DND-41 (cell line): ENCODE results near the gene MRPS18A.
"Not testable (repeated sequence)": the region's sequence is repeated elsewhere in the genome, so short reads cannot be mapped to it uniquely, and the experiment has no call there.

Source experiments
- ATAC-seq: fragments of 200-7000 bp; cut with Tn5 transposase; 3 replicates; pipeline ENCODE4 v1.9.1; 2021; ENCODE audit warnings: low read depth; ENCODE audit not compliant: insufficient read depth
- DNase-seq: peaks from one replicate; pipeline ENCODE4 v3.0.0-alpha.2; 2020
- H2AFZ ChIP-seq: 2 replicates; pipeline ENCODE4 v1.6.0; 2012; ENCODE audit warnings: low read depth, low read length
- H3K27ac ChIP-seq: 2 replicates; pipeline ENCODE4 v1.5.1; 2012; ENCODE audit warnings: low read length, inconsistent platforms
- H3K27me3 ChIP-seq: fragments of 200-600 bp; sonication (generic); 2 replicates; pipeline ENCODE4 v1.6.0; 2012; ENCODE audit warnings: low read length, mild to moderate bottlenecking, inconsistent platforms; ENCODE audit not compliant: insufficient read depth, poor library complexity
- H3K36me3 ChIP-seq: 2 replicates; pipeline ENCODE4 v1.5.1; 2012; ENCODE audit warnings: low read length, inconsistent platforms; ENCODE audit not compliant: insufficient read depth
- H3K4me1 ChIP-seq: 2 replicates; pipeline ENCODE4 v1.5.1; 2012; ENCODE audit warnings: mild to moderate bottlenecking, low read length; ENCODE audit not compliant: insufficient read depth
- H3K4me2 ChIP-seq: 2 replicates; pipeline ENCODE4 v1.6.0; 2012; ENCODE audit warnings: mild to moderate bottlenecking, moderate library complexity, low read length, inconsistent platforms; ENCODE audit not compliant: insufficient read depth
- H3K4me3 ChIP-seq, 2 experiments: fragments of 200-600 bp in 1 of 2; shearing (Covaris generic) in 1 of 2; 2 replicates each; pipeline ENCODE4 v1.5.1; 2012 to 2016; ENCODE audit warnings: inconsistent platforms in 2 of 2, low read length in 2 of 2, mild to moderate bottlenecking in 2 of 2, low read depth in 1 of 2, moderate library complexity in 1 of 2
- H3K79me2 ChIP-seq: 2 replicates; pipeline ENCODE4 v1.6.0; 2012; ENCODE audit warnings: low read length, inconsistent platforms; ENCODE audit not compliant: insufficient read depth
- H3K9ac ChIP-seq: 2 replicates; pipeline ENCODE4 v1.6.0; 2012; ENCODE audit warnings: low read depth, mild to moderate bottlenecking, inconsistent platforms, low read length, moderate library complexity
- H3K9me3 ChIP-seq: 2 replicates; pipeline ENCODE4 v1.5.1; 2012; ENCODE audit warnings: low read length, moderate library complexity, mild to moderate bottlenecking, inconsistent platforms; ENCODE audit not compliant: insufficient read depth, severe bottlenecking
- H4K20me1 ChIP-seq: 2 replicates; pipeline ENCODE4 v1.6.0; 2012; ENCODE audit warnings: low read length; ENCODE audit not compliant: insufficient read depth
- EZH2 ChIP-seq: IDR thresholded peaks from 3 replicates; pipeline ENCODE4 v1.6.1; 2012; ENCODE audit warnings: borderline replicate concordance, low read depth, mild to moderate bottlenecking, moderate library complexity, low read length, inconsistent platforms; ENCODE audit not compliant: severe bottlenecking
- TF ChIP-seq, protein P1 (sequence below): IDR thresholded peaks from 2 replicates; pipeline ENCODE4 v1.5.1; 2012; ENCODE audit warnings: borderline replicate concordance, low read length, moderate library complexity, mild to moderate bottlenecking; ENCODE audit not compliant: poor library complexity, severe bottlenecking; ENCODE audit errors: extremely low read depth

MRPS18A gene

DNA sequence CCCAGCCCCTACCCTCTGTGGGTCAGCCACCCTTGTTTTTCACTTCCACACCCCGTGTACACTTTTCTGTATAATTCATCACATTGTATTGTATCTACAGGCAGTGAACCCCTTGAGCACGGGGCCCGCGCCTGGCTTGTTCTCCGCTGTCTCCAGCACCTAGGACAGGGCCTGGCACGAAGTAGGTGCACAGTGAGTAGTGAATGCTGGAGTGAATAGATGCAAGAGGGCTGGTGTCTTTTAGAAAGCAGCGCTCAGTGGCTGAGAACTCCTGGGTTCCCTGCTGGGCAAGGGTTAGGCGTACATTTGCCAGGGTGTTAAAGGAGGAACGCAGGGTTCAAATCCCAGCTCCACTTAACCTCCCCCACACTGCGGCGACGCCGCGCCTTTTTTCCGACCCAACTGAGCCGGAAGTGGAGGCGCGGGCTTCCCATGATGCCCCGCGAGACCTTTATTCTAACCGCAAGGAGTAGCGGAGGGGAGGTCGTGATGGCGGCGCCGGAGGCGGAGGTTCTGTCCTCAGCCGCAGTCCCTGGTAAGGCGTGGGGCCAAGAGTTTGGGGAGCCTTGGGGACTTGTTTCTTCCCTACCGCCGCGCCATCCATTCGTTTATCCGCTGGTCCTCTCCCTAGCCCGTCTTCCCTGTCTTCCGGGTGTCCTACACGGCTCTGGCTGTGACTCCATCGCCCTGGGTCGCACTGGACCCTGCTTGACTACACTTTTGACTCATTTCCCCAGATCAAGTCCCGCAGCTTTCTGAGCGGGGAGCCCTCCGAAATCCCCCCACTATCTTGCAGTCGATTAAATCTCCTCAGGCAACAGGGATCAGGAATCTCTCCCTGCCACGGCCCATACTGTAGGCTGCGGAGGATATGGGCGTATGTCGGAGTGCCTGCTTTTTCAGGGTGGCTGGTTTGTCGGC lies 51.9 kb downstream of the MRPS18A start, which contains the start of gene MAD2L1BP:
Gene MAD2L1BP, plus strand, starts transcription at position 454 of the 921 bp plus-strand sequence. Its CDS starts 36 bp downstream, at position 490.
- ATAC-seq (peak; percentile 85), DNase-seq (peak; percentile 92)
- H3K4me1 ChIP-seq: peaks cover 48% of the 10 kb centered on the region
- peak within 1 kb of the TSS; percentile 76 for H3K9ac ChIP-seq
- peaks cover 50% of the 10 kb centered on the region for H3K79me2 ChIP-seq
- H3K4me3 ChIP-seq: peak within 1 kb of the TSS; percentile 61 to 76
- TF ChIP-seq, protein P1, sequence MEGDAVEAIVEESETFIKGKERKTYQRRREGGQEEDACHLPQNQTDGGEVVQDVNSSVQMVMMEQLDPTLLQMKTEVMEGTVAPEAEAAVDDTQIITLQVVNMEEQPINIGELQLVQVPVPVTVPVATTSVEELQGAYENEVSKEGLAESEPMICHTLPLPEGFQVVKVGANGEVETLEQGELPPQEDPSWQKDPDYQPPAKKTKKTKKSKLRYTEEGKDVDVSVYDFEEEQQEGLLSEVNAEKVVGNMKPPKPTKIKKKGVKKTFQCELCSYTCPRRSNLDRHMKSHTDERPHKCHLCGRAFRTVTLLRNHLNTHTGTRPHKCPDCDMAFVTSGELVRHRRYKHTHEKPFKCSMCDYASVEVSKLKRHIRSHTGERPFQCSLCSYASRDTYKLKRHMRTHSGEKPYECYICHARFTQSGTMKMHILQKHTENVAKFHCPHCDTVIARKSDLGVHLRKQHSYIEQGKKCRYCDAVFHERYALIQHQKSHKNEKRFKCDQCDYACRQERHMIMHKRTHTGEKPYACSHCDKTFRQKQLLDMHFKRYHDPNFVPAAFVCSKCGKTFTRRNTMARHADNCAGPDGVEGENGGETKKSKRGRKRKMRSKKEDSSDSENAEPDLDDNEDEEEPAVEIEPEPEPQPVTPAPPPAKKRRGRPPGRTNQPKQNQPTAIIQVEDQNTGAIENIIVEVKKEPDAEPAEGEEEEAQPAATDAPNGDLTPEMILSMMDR: no peak
- TF ChIP-seq EZH2: no peak
- H3K27me3 ChIP-seq: no peaks in the 10 kb centered on the region
- H4K20me1 ChIP-seq: peaks cover 13% of the 10 kb centered on the region
- peak within 1 kb of the TSS; percentile 64 for H3K4me2 ChIP-seq
- H3K9me3 ChIP-seq: no peaks in the 10 kb centered on the region
- H2AFZ ChIP-seq: peak within 1 kb of the TSS; percentile 81
- H3K27ac ChIP-seq: peak within 1 kb of the TSS; percentile 86
- peaks cover 33% of the 10 kb centered on the region for H3K36me3 ChIP-seq

DNA sequence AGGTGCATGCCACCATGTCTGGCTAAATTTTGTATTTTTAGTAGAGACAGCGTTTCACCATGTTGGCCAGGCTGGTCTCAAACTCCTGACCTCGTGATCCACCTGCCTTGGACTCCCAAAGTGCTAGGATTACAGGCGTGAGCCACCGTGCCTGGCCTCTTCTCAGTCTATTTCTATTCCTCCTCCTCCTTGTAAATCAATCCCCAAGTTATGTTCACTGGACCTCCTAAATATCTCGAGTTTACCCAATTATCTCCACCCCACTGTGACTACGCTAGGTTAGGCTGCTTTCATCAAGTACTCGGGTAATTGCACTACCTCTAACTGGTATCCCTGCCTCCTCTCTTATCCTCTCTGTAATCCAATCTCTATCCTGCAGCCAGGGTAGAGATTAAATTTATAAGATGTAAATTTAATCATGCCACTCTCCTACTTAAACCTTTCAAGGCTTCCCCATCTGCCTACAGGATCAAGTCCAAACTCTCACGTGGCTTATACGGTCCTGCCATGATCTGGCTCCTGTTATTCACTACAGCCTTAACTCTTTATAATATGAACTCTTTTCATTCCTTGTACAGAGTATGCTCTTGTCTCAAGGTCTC lies 52.8 kb downstream of the MRPS18A start:
- H3K79me2 ChIP-seq: peaks cover 42% of the 10 kb centered on the region
- ATAC-seq: no peak
- no peak for TF ChIP-seq EZH2
- TF ChIP-seq, protein P1: no peak
- peak overlapping the region in 1 of 2 experiments; percentile 76; a peak in 1 of 4 replicates for H3K4me3 ChIP-seq
- peaks cover 25% of the 10 kb centered on the region for H3K36me3 ChIP-seq
- H2AFZ ChIP-seq: peak overlapping the region; percentile 81
- H3K4me1 ChIP-seq: peaks cover 47% of the 10 kb centered on the region
- H4K20me1 ChIP-seq: peaks cover 5% of the 10 kb centered on the region
- peak overlapping the region; percentile 64 for H3K4me2 ChIP-seq
- DNase-seq: no peak
- peak overlapping the region; percentile 76 for H3K9ac ChIP-seq
- no peaks in the 10 kb centered on the region for H3K27me3 ChIP-seq
- H3K9me3 ChIP-seq: no peaks in the 10 kb centered on the region
- H3K27ac ChIP-seq: peak overlapping the region; percentile 86

DNA sequence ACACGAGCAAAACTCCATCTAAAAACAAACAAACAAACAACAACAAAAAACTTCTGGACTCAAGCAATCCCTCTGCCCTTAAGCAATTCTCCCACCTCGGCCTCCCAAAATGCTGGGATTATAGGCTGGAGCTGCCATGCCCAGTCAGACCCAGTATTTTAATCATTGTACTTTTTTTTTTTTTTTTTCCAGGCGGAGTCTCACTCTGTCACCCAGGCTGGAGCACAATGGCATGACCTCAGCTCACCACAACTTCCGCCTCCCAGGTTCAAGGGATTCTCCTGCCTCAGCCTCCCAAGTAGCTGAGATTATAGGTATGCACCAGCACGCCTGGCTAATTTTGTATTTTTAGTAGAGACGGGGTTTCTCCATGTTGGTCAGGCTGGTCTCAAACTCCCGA lies 54.6 kb downstream of the MRPS18A start:
- not testable (repeated sequence) for H2AFZ ChIP-seq, DNase-seq, H4K20me1 ChIP-seq, H3K9me3 ChIP-seq, H3K27ac ChIP-seq, ATAC-seq, H3K4me2 ChIP-seq, H3K4me3 ChIP-seq, H3K9ac ChIP-seq, H3K27me3 ChIP-seq
- H3K4me1 ChIP-seq: peaks cover 42% of the 10 kb centered on the region
- peaks cover 38% of the 10 kb centered on the region for H3K79me2 ChIP-seq
- H3K36me3 ChIP-seq: peaks cover 11% of the 10 kb centered on the region
